OCI-LY7 (cell line): Measurements from ENCODE around the gene NELFCD.

Source experiments
- CTCF ChIP-seq: fragments of 200-600 bp; sonication (generic); conservative IDR thresholded peaks from 2 replicates; pipeline ENCODE4 v1.5.1; 2014; ENCODE audit warnings: mild to moderate bottlenecking, antibody characterized with exemption, low read length, moderate library complexity, mixed read lengths
- EZH2phosphoT487 ChIP-seq: fragments of 200-600 bp; sonication (generic); IDR thresholded peaks from 2 replicates; pipeline ENCODE4 v1.6.1; 2018; ENCODE audit warnings: low read depth, borderline replicate concordance, mild to moderate bottlenecking, mixed run types, antibody characterized with exemption, low read length, moderate library complexity, mixed read lengths

- no peak for TF ChIP-seq CTCF
- no peak for TF ChIP-seq EZH2phosphoT487
Measured at GRCh38 chr20:59037386-59037785, 56.3 kb downstream of the NELFCD start.
